Body of pancreas (tissue), 4 donors: ENCODE measurements around the gene SBSN. TPM values are rescaled to one million over a fixed set of nuclear protein-coding genes. Genes with fewer than 3 reads are reported as not detected.

Source experiments
- ATAC-seq: fragments of 150-250 bp; one replicate; pipeline ENCODE4 v1.9.1; 2016
- DNase-seq, 4 donors: peaks; one replicate each; pipeline ENCODE4 v3.0.0-alpha.2; 2019
- H3K27ac ChIP-seq, 4 donors: fragments of 200-600 bp; sonication (generic); 1 replicate in 3 of 4; 2 replicates in 1 of 4; pipeline versions ENCODE4 v1.5.1 to v1.6.1; 2016 to 2019; ENCODE audit warnings: mild to moderate bottlenecking in 1 of 4, mixed read lengths in 1 of 4, moderate library complexity in 1 of 4
- H3K27me3 ChIP-seq, 2 donors: fragments of 200-600 bp; sonication (generic); one replicate each; pipeline ENCODE4 v1.6.0; 2016; ENCODE audit warnings: mild to moderate bottlenecking in 1 of 2
- H3K36me3 ChIP-seq, 2 donors: fragments of 200-600 bp; sonication (generic); replicated peaks in 1 of 2; 2 replicates each; pipeline ENCODE4 v1.5.1; 2016; ENCODE audit warnings: low read depth in 2 of 2; ENCODE audit not compliant: insufficient read depth in 1 of 2
- H3K4me1 ChIP-seq: fragments of 200-600 bp; sonication (generic); one replicate; pipeline ENCODE4 v1.6.0; 2016
- H3K4me3 ChIP-seq, 2 donors: fragments of 200-600 bp; sonication (generic); 1 replicate in 1 of 2; 2 replicates in 1 of 2; pipeline ENCODE4 v1.5.1; 2016 to 2019
- H3K9me3 ChIP-seq, 3 donors: fragments of 200-600 bp; sonication (generic); 1 replicate in 2 of 3; 2 replicates in 1 of 3; pipeline ENCODE4 v1.5.1; 2016
- POLR2A ChIP-seq, 3 donors: fragments of 450-650 bp; IDR thresholded peaks; one replicate each; pipeline ENCODE4 v1.6.1; 2016; ENCODE audit warnings: antibody characterized with exemption in 3 of 3, mild to moderate bottlenecking in 2 of 3
- WGBS, 2 donors: methylation state at CpG; one replicate each; pipeline ENCODE4 v1.1.5; 2017; 5-methylcytosine and 5-hydroxymethylcytosine counted together
- intact Hi-C: fragments of 100-400 bp; cut with DNase I; formaldehyde crosslinking; loops from one replicate; pipeline ENCODE4 v1.15.1; 2023
- total RNA-seq, 2 donors: library from RNA; depleted of rRNA; stranded (reverse); fragments of >200 nt; gene quantifications; one replicate each; pipeline ENCODE4 v1.1.0, GENCODE V29; 2016
- TF ChIP-seq, protein P1 (sequence below), 7 experiments: fragments of 450-650 bp in 4 of 7; fragments of 200-600 bp in 3 of 7; sonication (generic) in 3 of 7; IDR thresholded peaks; one replicate each; pipeline ENCODE4 v1.5.1; 2016 to 2019; ENCODE audit warnings: antibody characterized with exemption in 7 of 7

Gene SBSN
- total RNA-seq, 2 donors from 2014 or later = not detected

- intact Hi-C loops = loop anchor here (10.0 kb wide), 1 partner anchor 153 kb away; the partner anchor contains the start of gene FFAR1
- TF ChIP-seq, protein P1, sequence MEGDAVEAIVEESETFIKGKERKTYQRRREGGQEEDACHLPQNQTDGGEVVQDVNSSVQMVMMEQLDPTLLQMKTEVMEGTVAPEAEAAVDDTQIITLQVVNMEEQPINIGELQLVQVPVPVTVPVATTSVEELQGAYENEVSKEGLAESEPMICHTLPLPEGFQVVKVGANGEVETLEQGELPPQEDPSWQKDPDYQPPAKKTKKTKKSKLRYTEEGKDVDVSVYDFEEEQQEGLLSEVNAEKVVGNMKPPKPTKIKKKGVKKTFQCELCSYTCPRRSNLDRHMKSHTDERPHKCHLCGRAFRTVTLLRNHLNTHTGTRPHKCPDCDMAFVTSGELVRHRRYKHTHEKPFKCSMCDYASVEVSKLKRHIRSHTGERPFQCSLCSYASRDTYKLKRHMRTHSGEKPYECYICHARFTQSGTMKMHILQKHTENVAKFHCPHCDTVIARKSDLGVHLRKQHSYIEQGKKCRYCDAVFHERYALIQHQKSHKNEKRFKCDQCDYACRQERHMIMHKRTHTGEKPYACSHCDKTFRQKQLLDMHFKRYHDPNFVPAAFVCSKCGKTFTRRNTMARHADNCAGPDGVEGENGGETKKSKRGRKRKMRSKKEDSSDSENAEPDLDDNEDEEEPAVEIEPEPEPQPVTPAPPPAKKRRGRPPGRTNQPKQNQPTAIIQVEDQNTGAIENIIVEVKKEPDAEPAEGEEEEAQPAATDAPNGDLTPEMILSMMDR (IDR thresholded peaks at IDR 0.05) = no peak
- no peak for TF ChIP-seq POLR2A (IDR thresholded peaks at IDR 0.05)
- 93 to 100% methylated on average over 3 of the region's 3 CpGs for WGBS, 2 donors
- Histone ChIP-seq H3K4me3 (no peak overlapping the region), H3K4me1 (peaks cover 7% of the 10 kb centered on the region), H3K36me3 (peaks cover 4 to 8% of the 10 kb centered on the region in 2 donors), H3K9me3 (no peaks in the 10 kb centered on the region), H3K27me3 (no peaks in the 10 kb centered on the region), H3K27ac (no peak overlapping the region)
- DNase-seq (no peak), ATAC-seq (no peak)
Observed at GRCh38 chr19:35498220-35498619, 29.9 kb downstream of the SBSN start.

GRCh38 chr19:35497406-35497805 is 30.7 kb downstream of the SBSN start:
- Histone ChIP-seq H3K27ac (no peak overlapping the region), H3K4me1 (peaks cover 7% of the 10 kb centered on the region), H3K36me3 (peaks cover 4 to 8% of the 10 kb centered on the region in 2 donors), H3K4me3 (no peak overlapping the region), H3K27me3 (no peaks in the 10 kb centered on the region), H3K9me3 (no peaks in the 10 kb centered on the region)
- DNase-seq (peak in 1 of 4 donors; percentile 22), ATAC-seq (no peak)
- no peak for TF ChIP-seq POLR2A (IDR thresholded peaks at IDR 0.05)
- TF ChIP-seq, protein P1 (IDR thresholded peaks at IDR 0.05) = no peak
- 71 to 72% methylated on average over 14 of the region's 14 CpGs for WGBS, 2 donors
- intact Hi-C loops = loop anchor here (10.0 kb wide), 1 partner anchor 153 kb away; the partner anchor contains the start of gene FFAR1

GRCh38 chr19:35495107-35496064 is 32.7 kb downstream of the SBSN start:
- H3K36me3 ChIP-seq = peaks cover 4 to 8% of the 10 kb centered on the region in 2 donors
- peaks cover 7% of the 10 kb centered on the region for H3K4me1 ChIP-seq
- intact Hi-C loops = loop anchor here (10.0 kb wide), 1 partner anchor 151 kb away; the partner anchor contains the start of gene FFAR1
- DNase-seq = peak; percentile 64 to 68 (median 66)
- no peak overlapping the region for H3K4me3 ChIP-seq
- no peaks in the 10 kb centered on the region for H3K27me3 ChIP-seq
- H3K9me3 ChIP-seq = no peaks in the 10 kb centered on the region
- TF ChIP-seq, protein P1 (IDR thresholded peaks at IDR 0.05) = peak; percentile 92 to 99 (median 95)
- no peak for TF ChIP-seq POLR2A (IDR thresholded peaks at IDR 0.05)
- peak; percentile 94 for ATAC-seq
- WGBS, 2 donors = 26 to 43% methylated on average over 7 to 30 of the region's 30 CpGs
- no peak overlapping the region for H3K27ac ChIP-seq

DNA sequence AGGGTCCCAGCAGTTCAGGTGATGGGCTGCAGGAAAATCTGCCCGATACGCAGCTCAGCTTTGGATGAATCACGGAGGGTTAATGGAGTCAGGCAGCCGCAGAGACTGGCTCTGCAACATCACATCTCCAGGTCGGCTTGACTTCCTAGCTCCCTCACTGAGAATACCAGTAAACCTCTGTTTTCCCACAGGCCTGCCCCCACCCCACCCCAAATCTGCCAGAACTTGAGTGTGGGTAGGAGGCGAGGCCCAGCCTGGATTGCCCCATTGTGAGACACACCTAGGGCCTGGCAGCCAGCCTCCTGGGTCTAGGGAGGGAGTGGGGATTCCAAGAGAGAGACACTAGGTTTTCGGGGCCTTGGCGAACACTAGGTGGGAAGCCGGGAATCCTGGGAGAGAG is 34.1 kb downstream of the SBSN start:
- ATAC-seq = no peak
- 79 to 86% methylated on average over 7 to 9 of the region's 9 CpGs for WGBS, 2 donors
- TF ChIP-seq, protein P1 (IDR thresholded peaks at IDR 0.05) = no peak
- TF ChIP-seq POLR2A (IDR thresholded peaks at IDR 0.05) = no peak
- Histone ChIP-seq H3K4me3 (no peak overlapping the region), H3K9me3 (no peaks in the 10 kb centered on the region), H3K4me1 (peaks cover 7% of the 10 kb centered on the region), H3K36me3 (peaks cover 0 to 3% of the 10 kb centered on the region in 2 donors), H3K27me3 (no peaks in the 10 kb centered on the region), H3K27ac (no peak overlapping the region)
- intact Hi-C loops = loop anchor here (10.0 kb wide), 1 partner anchor 149 kb away; the partner anchor contains the start of gene FFAR1
- no peak for DNase-seq
